A549 (cell line): ENCODE data around the gene MED10. TPM values are rescaled to one million over a fixed set of nuclear protein-coding genes. Genes with fewer than 3 reads are reported as not detected.
A peak's percentile ranks its signal among the peaks of the same experiment; 100 is the strongest.

ENCODE experiments used
- ATAC-seq, 2 experiments: fragments of 200-7000 bp in 1 of 2; fragments of >200 bp in 1 of 2; cut with Nextera tagmentation in 1 of 2; cut with Tn5 transposase in 1 of 2; 3 replicates each; pipeline versions ENCODE4 v1.8.0 to v1.9.1; 2018 to 2020; ENCODE audit warnings: mild to moderate bottlenecking in 1 of 2, moderate library complexity in 1 of 2
- CTCF ChIA-PET: fragments of 300-600 bp; sonication (Branson Sonifier 250); formaldehyde crosslinking; extraction: SDS; loops from one replicate; lab custom pipeline; 2021; ENCODE audit warnings: antibody characterized with exemption, inconsistent platforms; lab: Yijun Ruan, JAX
- POLR2A ChIA-PET: fragments of 350-600 bp; formaldehyde crosslinking; extraction: SDS; loops from one replicate; lab custom pipeline; 2021; ENCODE audit warnings: antibody characterized with exemption, inconsistent platforms; lab: Yijun Ruan, JAX
- DNase-seq, 2 experiments: peaks; one replicate each; pipeline versions ENCODE4 v3.0.0 to v3.0.0-alpha.2; 2011 to 2016; ENCODE audit warnings: low read depth in 1 of 2, low spot score in 1 of 2
- FAIRE-seq: peaks from 2 replicates; lab custom pipeline; 2011; peaks lifted over from hg19 to GRCh38; lab: Jason Lieb, UNC
- H3K27ac ChIP-seq, 2 experiments: fragments of >200 bp; sonication (Bioruptor Twin); formaldehyde crosslinking; 3 replicates each; pipeline ENCODE4 v1.5.1; 2016 to 2017
- H3K4me1 ChIP-seq: fragments of >200 bp; sonication (Bioruptor Twin); formaldehyde crosslinking; 3 replicates; pipeline ENCODE4 v1.6.1; 2016
- H3K4me2 ChIP-seq: fragments of >200 bp; sonication (Bioruptor Twin); formaldehyde crosslinking; 3 replicates; pipeline ENCODE4 v1.6.1; 2016
- H3K4me3 ChIP-seq: fragments of >200 bp; sonication (Bioruptor Twin); formaldehyde crosslinking; 3 replicates; pipeline ENCODE4 v1.5.1; 2016
- H3K9me3 ChIP-seq: fragments of >200 bp; sonication (Bioruptor Twin); formaldehyde crosslinking; 3 replicates; pipeline ENCODE4 v1.6.1; 2016
- BHLHE40 ChIP-seq: IDR thresholded peaks from 2 replicates; pipeline ENCODE4 v1.6.1; 2012; ENCODE audit warnings: low read depth, low read length, inconsistent platforms
- CHD2 ChIP-seq: fragments of 150-350 bp; IDR thresholded peaks from 2 replicates; pipeline ENCODE4 v1.6.1; 2014; ENCODE audit warnings: low read length; ENCODE audit not compliant: partially characterized antibody
- EHF ChIP-seq: fragments of 250-450 bp; sonication (Bioruptor Pico); IDR thresholded peaks from 2 replicates; pipeline ENCODE4 v1.5.0; 2020; ENCODE audit warnings: mild to moderate bottlenecking
- EHMT2 ChIP-seq: fragments of 200-600 bp; sonication (generic); IDR thresholded peaks from 2 replicates; pipeline ENCODE4 v1.6.1; 2016; ENCODE audit warnings: antibody characterized with exemption, low read depth, mild to moderate bottlenecking, moderate library complexity
- EP300 ChIP-seq, 2 experiments: fragments of >200 bp; sonication (Bioruptor Twin); formaldehyde crosslinking; IDR thresholded peaks; 2 replicates in 1 of 2; 3 replicates in 1 of 2; pipeline ENCODE4 v1.6.1; 2016 to 2017
- FOSB ChIP-seq: fragments of 250-450 bp; sonication (Bioruptor Pico); IDR thresholded peaks from 2 replicates; pipeline ENCODE4 v1.5.0; 2020; ENCODE audit warnings: mild to moderate bottlenecking, moderate library complexity
- FOSL2 ChIP-seq, 2 experiments: fragments of 450-650 bp in 1 of 2; fragments of >200 bp in 1 of 2; sonication (Bioruptor Twin) in 1 of 2; formaldehyde crosslinking; IDR thresholded peaks; 2 replicates each; pipeline versions ENCODE4 v1.5.0 to v1.6.1; 2016 to 2020; ENCODE audit warnings: mild to moderate bottlenecking in 1 of 2, moderate library complexity in 1 of 2
- FOXS1 ChIP-seq: fragments of 250-450 bp; sonication (Bioruptor Pico); IDR thresholded peaks from 2 replicates; pipeline ENCODE4 v1.5.0; 2020; ENCODE audit warnings: mild to moderate bottlenecking, moderate library complexity
- HOXA7 ChIP-seq: fragments of 250-450 bp; sonication (Bioruptor Pico); IDR thresholded peaks from 2 replicates; pipeline ENCODE4 v1.5.0; 2020; ENCODE audit warnings: mild to moderate bottlenecking, moderate library complexity
- HOXB5 ChIP-seq: fragments of 250-450 bp; sonication (Bioruptor Pico); IDR thresholded peaks from 2 replicates; pipeline ENCODE4 v1.5.0; 2020; ENCODE audit warnings: mild to moderate bottlenecking, moderate library complexity
- JUN ChIP-seq, 2 experiments: fragments of >200 bp; sonication (Bioruptor Twin); formaldehyde crosslinking; IDR thresholded peaks; 2 replicates in 1 of 2; 3 replicates in 1 of 2; pipeline ENCODE4 v1.6.1; 2016 to 2017
- KDM1A ChIP-seq: fragments of 200-600 bp; sonication (generic); IDR thresholded peaks from 2 replicates; pipeline ENCODE4 v1.6.1; 2016; ENCODE audit warnings: low read depth, mild to moderate bottlenecking
- KDM5A ChIP-seq: fragments of 200-600 bp; sonication (generic); IDR thresholded peaks from 2 replicates; pipeline ENCODE4 v1.6.1; 2016; ENCODE audit warnings: antibody characterized with exemption, mild to moderate bottlenecking
- MAFK ChIP-seq: fragments of 450-650 bp; IDR thresholded peaks from 2 replicates; pipeline ENCODE4 v1.6.1; 2014; ENCODE audit not compliant: partially characterized antibody
- MYC ChIP-seq: IDR thresholded peaks from 2 replicates; pipeline ENCODE4 v1.6.1; 2012; ENCODE audit warnings: mild to moderate bottlenecking, inconsistent platforms, low read length, improper control_type of control experiment, borderline replicate concordance
- NFE2L2 ChIP-seq: fragments of 150-350 bp; conservative IDR thresholded peaks from 2 replicates; pipeline ENCODE4 v1.6.1; 2014; ENCODE audit warnings: low read length
- POLR2A ChIP-seq: IDR thresholded peaks from 2 replicates; pipeline ENCODE4 v1.6.1; 2012; ENCODE audit warnings: mild to moderate bottlenecking, low read length
- RARB ChIP-seq: fragments of 250-450 bp; sonication (Bioruptor Pico); IDR thresholded peaks from 2 replicates; pipeline ENCODE4 v1.8.0; 2021; ENCODE audit warnings: mild to moderate bottlenecking, moderate library complexity
- RCOR1 ChIP-seq: fragments of 150-350 bp; IDR thresholded peaks from 2 replicates; pipeline ENCODE4 v1.6.1; 2014; ENCODE audit warnings: antibody characterized with exemption, low read length, low read depth
- RFX5 ChIP-seq: fragments of 450-650 bp; IDR thresholded peaks from 2 replicates; pipeline ENCODE4 v1.7.1; 2014; ENCODE audit warnings: antibody characterized with exemption, mild to moderate bottlenecking, moderate library complexity
- SMC3 ChIP-seq: fragments of >200 bp; sonication (Bioruptor Twin); formaldehyde crosslinking; IDR thresholded peaks from 3 replicates; pipeline ENCODE4 v1.6.1; 2018; ENCODE audit warnings: inconsistent platforms
- SREBF2 ChIP-seq: fragments of 450-650 bp; IDR thresholded peaks from 2 replicates; pipeline ENCODE4 v1.6.1; 2014; ENCODE audit warnings: mild to moderate bottlenecking, moderate library complexity
- TFCP2L1 ChIP-seq: fragments of 250-450 bp; sonication (Bioruptor Pico); IDR thresholded peaks from 2 replicates; pipeline ENCODE4 v1.5.0; 2021; ENCODE audit warnings: mild to moderate bottlenecking
- ZNF302 ChIP-seq: fragments of 250-450 bp; sonication (Bioruptor Pico); IDR thresholded peaks from 2 replicates; pipeline ENCODE4 v1.9.0; 2021; ENCODE audit warnings: inconsistent platforms, mild to moderate bottlenecking, moderate library complexity
- WGBS: methylation state at CpG from one replicate; pipeline ENCODE4 v1.1.6; 2017; ENCODE audit errors: missing lambda C conversion rate; 5-methylcytosine and 5-hydroxymethylcytosine counted together
- polyA plus RNA-seq, 4 experiments: library from polyadenylated mRNA; depleted of rRNA in 3 of 4; stranded (reverse); fragments of >200 nt; fragmentation: RNase III in 1 of 4; extraction: RNeasy Plus Mini Kit Qiagen cat#74134 plus additional on column Dnase treatment in 1 of 4; gene quantifications; 2 replicates in 3 of 4; 3 replicates in 1 of 4; pipeline ENCODE4 v1.2.3, GENCODE V29; 2011 to 2017
- TF ChIP-seq, protein P1 (sequence below): fragments of 250-450 bp; sonication (Bioruptor Pico); IDR thresholded peaks from 2 replicates; pipeline ENCODE4 v1.5.0; 2020; ENCODE audit warnings: low read depth, mild to moderate bottlenecking, moderate library complexity
- TF ChIP-seq, protein P2 (sequence below): fragments of >200 bp; sonication (Bioruptor Twin); formaldehyde crosslinking; IDR thresholded peaks from 3 replicates; pipeline ENCODE4 v1.5.1; 2016

The MED10 gene
- polyA plus RNA-seq, 2 of the 4 experiments (the other 2 are of a cell fraction): 56.7 to 59.4 TPM

DNA sequence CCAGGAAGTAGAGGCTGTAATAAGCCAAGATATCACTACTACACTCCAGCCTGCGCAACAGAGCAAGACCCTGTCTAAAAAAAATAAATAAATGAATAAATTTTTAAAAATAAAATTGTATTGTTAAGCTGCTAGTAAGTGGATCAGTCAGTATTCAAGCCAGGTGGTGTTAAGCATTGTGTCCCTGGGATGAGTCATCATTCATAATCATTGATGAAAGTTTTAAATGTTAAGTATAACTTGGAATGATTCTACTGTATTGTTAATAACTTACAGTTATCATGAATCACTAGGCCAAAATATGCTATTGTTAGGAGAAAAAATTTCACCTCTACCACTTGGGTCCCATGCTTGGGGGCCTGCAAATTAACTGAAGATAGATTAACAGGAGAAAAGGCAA, 38.2 kb downstream of the MED10 start:
- DNase-seq (no peak), ATAC-seq (no peak)
- Histone ChIP-seq H3K4me3 (no peak overlapping the region), H3K27ac (no peak overlapping the region)
- TF ChIP-seq KDM1A (no peak), FOSL2 (IDR thresholded peaks at IDR 0.05) (no peak), FOSL2 (CRISPR knock-in tag; IDR thresholded peaks at IDR 0.05) (peak; percentile 69)
- TF ChIP-seq, all 56 proteins: peak for 1
- WGBS: 74% methylated on average over 1 of the region's 1 CpG
- CTCF ChIA-PET: no interaction called here
- H3K9me3 ChIP-seq: no peaks in the 10 kb centered on the region
- H3K4me1 ChIP-seq: no peaks in the 10 kb centered on the region
- no peak for FAIRE-seq
- no peak overlapping the region for H3K4me2 ChIP-seq
- POLR2A ChIA-PET: no interaction called here

DNA sequence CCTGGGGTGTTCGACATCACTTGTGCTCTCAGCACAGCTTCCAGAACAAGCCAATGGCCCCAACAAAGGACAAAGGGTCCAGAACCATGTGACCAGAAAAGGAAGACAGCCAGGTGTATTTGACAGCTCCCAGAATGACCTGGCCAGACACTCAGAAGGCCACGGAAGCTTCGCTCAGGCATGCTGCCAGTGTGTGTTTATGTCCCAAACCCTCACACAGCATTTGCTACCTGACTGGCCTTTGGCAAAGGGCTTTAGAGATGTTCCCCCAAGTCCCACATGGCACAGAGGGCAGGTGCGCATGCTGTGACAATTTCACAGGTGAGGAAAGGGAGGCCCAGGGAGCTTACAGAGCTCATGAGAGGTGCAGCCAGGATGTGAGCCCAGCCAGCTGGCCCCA, 39.5 kb downstream of the MED10 start:
- WGBS: 63% methylated on average over 3 of the region's 4 CpGs
- Histone ChIP-seq H3K4me2 (no peak overlapping the region), H3K9me3 (no peaks in the 10 kb centered on the region), H3K4me1 (no peaks in the 10 kb centered on the region), H3K4me3 (no peak overlapping the region), H3K27ac (no peak overlapping the region)
- ATAC-seq: no peak
- TF ChIP-seq SREBF2 (no peak), RCOR1 (no peak), TFCP2L1 (CRISPR knock-in tag) (no peak), HOXA7 (CRISPR knock-in tag) (no peak), EHMT2 (no peak), RARB (CRISPR knock-in tag) (no peak), EP300 (IDR thresholded peaks at IDR 0.05) (no peak), KDM5A (no peak), MAFK (no peak), HOXB5 (CRISPR knock-in tag) (no peak), POLR2A (no peak)
- TF ChIP-seq, protein P1, sequence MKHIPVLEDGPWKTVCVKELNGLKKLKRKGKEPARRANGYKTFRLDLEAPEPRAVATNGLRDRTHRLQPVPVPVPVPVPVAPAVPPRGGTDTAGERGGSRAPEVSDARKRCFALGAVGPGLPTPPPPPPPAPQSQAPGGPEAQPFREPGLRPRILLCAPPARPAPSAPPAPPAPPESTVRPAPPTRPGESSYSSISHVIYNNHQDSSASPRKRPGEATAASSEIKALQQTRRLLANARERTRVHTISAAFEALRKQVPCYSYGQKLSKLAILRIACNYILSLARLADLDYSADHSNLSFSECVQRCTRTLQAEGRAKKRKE (CRISPR knock-in tag): no peak
- no peak for FAIRE-seq
- DNase-seq: no peak
- POLR2A ChIA-PET: no interaction called here
- CTCF ChIA-PET: no interaction called here

DNA sequence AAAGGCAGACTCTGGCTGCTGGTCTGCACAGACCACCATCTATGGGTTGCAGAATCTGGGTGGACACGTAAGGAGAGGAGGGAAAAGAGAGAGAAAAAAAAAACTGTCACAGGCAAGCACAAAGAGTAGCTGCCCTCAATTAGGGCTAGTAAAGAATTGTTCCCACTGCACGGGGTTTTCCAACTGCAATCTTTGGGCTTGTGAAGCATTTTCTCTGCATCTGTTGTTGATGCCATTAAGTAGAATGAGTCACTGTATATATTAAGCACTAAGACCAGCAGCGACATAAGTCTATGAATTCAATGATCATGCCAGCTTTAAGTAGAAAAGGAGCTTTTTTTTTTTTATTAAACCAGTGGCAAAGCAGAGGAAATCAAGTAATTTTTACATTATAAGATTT, 40.2 kb downstream of the MED10 start:
- DNase-seq (no peak), ATAC-seq (no peak), FAIRE-seq (no peak)
- CTCF ChIA-PET: no interaction called here
- POLR2A ChIA-PET: no interaction called here
- WGBS: 32% methylated on average over 3 of the region's 3 CpGs
- no peaks in the 10 kb centered on the region for H3K9me3 ChIP-seq
- no peak overlapping the region for H3K27ac ChIP-seq
- H3K4me3 ChIP-seq: no peak overlapping the region
- no peak overlapping the region for H3K4me2 ChIP-seq
- no peaks in the 10 kb centered on the region for H3K4me1 ChIP-seq
- TF ChIP-seq ZNF302: no peak
- TF ChIP-seq FOSB (CRISPR knock-in tag): no peak
- TF ChIP-seq FOSL2 (IDR thresholded peaks at IDR 0.05): no peak
- TF ChIP-seq FOSL2 (CRISPR knock-in tag; IDR thresholded peaks at IDR 0.05): no peak
- TF ChIP-seq CHD2: no peak
- no peak for TF ChIP-seq SMC3
- no peak for TF ChIP-seq RFX5
- TF ChIP-seq, protein P2, sequence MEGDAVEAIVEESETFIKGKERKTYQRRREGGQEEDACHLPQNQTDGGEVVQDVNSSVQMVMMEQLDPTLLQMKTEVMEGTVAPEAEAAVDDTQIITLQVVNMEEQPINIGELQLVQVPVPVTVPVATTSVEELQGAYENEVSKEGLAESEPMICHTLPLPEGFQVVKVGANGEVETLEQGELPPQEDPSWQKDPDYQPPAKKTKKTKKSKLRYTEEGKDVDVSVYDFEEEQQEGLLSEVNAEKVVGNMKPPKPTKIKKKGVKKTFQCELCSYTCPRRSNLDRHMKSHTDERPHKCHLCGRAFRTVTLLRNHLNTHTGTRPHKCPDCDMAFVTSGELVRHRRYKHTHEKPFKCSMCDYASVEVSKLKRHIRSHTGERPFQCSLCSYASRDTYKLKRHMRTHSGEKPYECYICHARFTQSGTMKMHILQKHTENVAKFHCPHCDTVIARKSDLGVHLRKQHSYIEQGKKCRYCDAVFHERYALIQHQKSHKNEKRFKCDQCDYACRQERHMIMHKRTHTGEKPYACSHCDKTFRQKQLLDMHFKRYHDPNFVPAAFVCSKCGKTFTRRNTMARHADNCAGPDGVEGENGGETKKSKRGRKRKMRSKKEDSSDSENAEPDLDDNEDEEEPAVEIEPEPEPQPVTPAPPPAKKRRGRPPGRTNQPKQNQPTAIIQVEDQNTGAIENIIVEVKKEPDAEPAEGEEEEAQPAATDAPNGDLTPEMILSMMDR: no peak
- TF ChIP-seq FOXS1 (CRISPR knock-in tag): no peak
- TF ChIP-seq MYC: no peak
- TF ChIP-seq BHLHE40: no peak
- no peak for TF ChIP-seq JUN (IDR thresholded peaks at IDR 0.05)
- TF ChIP-seq NFE2L2: no peak
- no peak for TF ChIP-seq EHF (CRISPR knock-in tag)
- TF ChIP-seq, all 56 proteins: peak for 0
